Upper lobe of left lung (tissue), 4 donors: Measurements from ENCODE around the gene PNO1.

Experiments
- CTCF ChIP-seq, 6 experiments: fragments of 450-650 bp in 4 of 6; fragments of 200-600 bp in 2 of 6; sonication (generic) in 2 of 6; IDR thresholded peaks; one replicate each; pipeline ENCODE4 v1.5.1; 2016 to 2019; ENCODE audit warnings: antibody characterized with exemption in 6 of 6
- EP300 ChIP-seq, 4 donors: sonication (generic); formaldehyde crosslinking; IDR thresholded peaks; one replicate each; pipeline ENCODE4 v1.5.1; 2017; ENCODE audit warnings: antibody characterized with exemption in 4 of 4, control low read depth in 2 of 4
- POLR2AphosphoS5 ChIP-seq, 2 donors: sonication (generic); formaldehyde crosslinking; IDR thresholded peaks; one replicate each; pipeline ENCODE4 v1.5.1; 2017; ENCODE audit warnings: antibody characterized with exemption in 2 of 2

GRCh38 chr2:68172990-68173700 is 15.5 kb downstream of the PNO1 start:
- no peak for TF ChIP-seq CTCF (IDR thresholded peaks at IDR 0.05)
- TF ChIP-seq POLR2AphosphoS5 (IDR thresholded peaks at IDR 0.05), result no peak
- TF ChIP-seq EP300 (IDR thresholded peaks at IDR 0.05), result no peak
